Left ventricle myocardium inferior (tissue), 1 donor: Measurements from ENCODE around the gene FBXL16. TPM values are rescaled to one million over a fixed set of nuclear protein-coding genes. Genes with fewer than 3 reads are reported as not detected.
A peak's percentile ranks its signal among the peaks of the same experiment; 100 is the strongest.

Source experiments
- DNase-seq: peaks from one replicate; pipeline ENCODE4 v3.0.0-alpha.2; 2020
- H3K27ac ChIP-seq: fragments of 200-600 bp; replicated peaks from 2 replicates; pipeline ENCODE4 v1.8.0; 2021
- H3K27me3 ChIP-seq: fragments of 200-600 bp; 2 replicates; pipeline ENCODE4 v1.8.0; 2021; ENCODE audit warnings: low read depth
- H3K36me3 ChIP-seq: fragments of 200-600 bp; 2 replicates; pipeline ENCODE4 v1.8.0; 2021
- H3K4me1 ChIP-seq: fragments of 200-600 bp; 2 replicates; pipeline ENCODE4 v1.8.0; 2021
- H3K4me3 ChIP-seq: fragments of 200-600 bp; 2 replicates; pipeline ENCODE4 v1.8.0; 2021; ENCODE audit warnings: mild to moderate bottlenecking, moderate library complexity
- H3K9me3 ChIP-seq: fragments of 200-600 bp; replicated peaks from 2 replicates; pipeline ENCODE4 v1.8.0; 2021
- CTCF ChIP-seq: fragments of 200-600 bp; IDR thresholded peaks from 2 replicates; pipeline ENCODE4 v1.8.0; 2021; ENCODE audit warnings: antibody characterized with exemption, mild to moderate bottlenecking, borderline replicate concordance
- intact Hi-C: fragments of 100-400 bp; cut with micrococcal nuclease; formaldehyde crosslinking; loops from one replicate; pipeline ENCODE4 v1.11.0; 2022
- total RNA-seq: library from RNA; stranded (reverse); fragmentation: NEBNext Ultra II Directional; extraction: Animal tissue kit (Norgen Biotek cat#: 25700); gene quantifications from one replicate; pipeline ENCODE4 v1.2.1, GENCODE V29; 2021
- donor health status: DM: no; HTN: yes; CAD: no; lungs with severe emphysema.

The FBXL16 gene
- total RNA-seq, 1 donor from 2014 or later: 0.08 TPM

- Histone ChIP-seq H3K9me3 (no peaks in the 10 kb centered on the region), H3K4me1 (peaks cover 21% of the 10 kb centered on the region), H3K4me3 (peak overlapping the region; percentile 100), H3K27ac (peak overlapping the region; percentile 84), H3K36me3 (peaks cover 40% of the 10 kb centered on the region), H3K27me3 (peaks cover 30% of the 10 kb centered on the region)
- TF ChIP-seq CTCF: no peak
- intact Hi-C loops: no loop called here
- no peak for DNase-seq
Measured at GRCh38 chr16:739560-740458, 34.2 kb upstream of the FBXL16 start.

GRCh38 chr16:736936-737481 is 31.4 kb upstream of the FBXL16 start:
- H3K36me3 ChIP-seq: peaks cover 68% of the 10 kb centered on the region
- H3K4me1 ChIP-seq: peaks cover 21% of the 10 kb centered on the region
- TF ChIP-seq CTCF: no peak
- H3K4me3 ChIP-seq: no peak overlapping the region
- no peaks in the 10 kb centered on the region for H3K9me3 ChIP-seq
- H3K27me3 ChIP-seq: peaks cover 3% of the 10 kb centered on the region
- H3K27ac ChIP-seq: no peak overlapping the region
- intact Hi-C loops: no loop called here
- DNase-seq: no peak

GRCh38 chr16:735982-736453 is 30.4 kb upstream of the FBXL16 start:
- Histone ChIP-seq H3K4me1 (peaks cover 17% of the 10 kb centered on the region), H3K9me3 (no peaks in the 10 kb centered on the region), H3K4me3 (no peak overlapping the region), H3K36me3 (peaks cover 72% of the 10 kb centered on the region), H3K27me3 (no peaks in the 10 kb centered on the region), H3K27ac (no peak overlapping the region)
- no peak for DNase-seq
- no peak for TF ChIP-seq CTCF
- intact Hi-C loops: no loop called here

GRCh38 chr16:734981-735881 is 29.6 kb upstream of the FBXL16 start:
- no peak for DNase-seq
- no peaks in the 10 kb centered on the region for H3K9me3 ChIP-seq
- H3K4me3 ChIP-seq: no peak overlapping the region
- H3K27ac ChIP-seq: no peak overlapping the region
- peaks cover 10% of the 10 kb centered on the region for H3K4me1 ChIP-seq
- H3K36me3 ChIP-seq: peaks cover 76% of the 10 kb centered on the region
- intact Hi-C loops: no loop called here
- no peaks in the 10 kb centered on the region for H3K27me3 ChIP-seq
- TF ChIP-seq CTCF: no peak
